HG03139 (cell line): ENCODE results near the gene IL17REL.

Experiments used
- ATAC-seq: cut with Tn5 transposase; IDR thresholded peaks from one replicate; pipeline ENCODE4 v1.9.1; 2021; ENCODE audit not compliant: unreplicated experiment

The IL17REL gene

GRCh38 chr22:50008151-50009040, 4.2 kb downstream of the IL17REL start:
- no peak for ATAC-seq

- no peak for ATAC-seq
Measured at GRCh38 chr22:50007057-50007511, 5.5 kb downstream of the IL17REL start.

- no peak for ATAC-seq
Measured at GRCh38 chr22:50004918-50005317, 7.6 kb downstream of the IL17REL start.

GRCh38 chr22:50002791-50003190, 9.8 kb downstream of the IL17REL start:
- no peak for ATAC-seq

- ATAC-seq = no peak
Measured at GRCh38 chr22:50001388-50002231, 11.0 kb downstream of the IL17REL start.

- no peak for ATAC-seq
Measured at GRCh38 chr22:50000587-50001387, 11.8 kb downstream of the IL17REL start.

GRCh38 chr22:49999946-50000586, 12.5 kb downstream of the IL17REL start:
- no peak for ATAC-seq

- no peak for ATAC-seq
Measured at GRCh38 chr22:49999063-49999945, 13.3 kb downstream of the IL17REL start.

- ATAC-seq = no peak
Measured at GRCh38 chr22:49998718-49999062, 13.9 kb downstream of the IL17REL start.

GRCh38 chr22:49997932-49998717, 14.4 kb downstream of the IL17REL start:
- no peak for ATAC-seq

- no peak for ATAC-seq
Measured at GRCh38 chr22:49997251-49997599, 15.3 kb downstream of the IL17REL start.

- no peak for ATAC-seq
Measured at GRCh38 chr22:49996518-49997250, 15.9 kb downstream of the IL17REL start.

GRCh38 chr22:49996119-49996517, 16.4 kb downstream of the IL17REL start:
- no peak for ATAC-seq

- no peak for ATAC-seq
Measured at GRCh38 chr22:49995361-49996118, 17.0 kb downstream of the IL17REL start.

GRCh38 chr22:49995041-49995360, 17.6 kb downstream of the IL17REL start:
- ATAC-seq = no peak

- no peak for ATAC-seq
Measured at GRCh38 chr22:49994361-49995040, 18.1 kb downstream of the IL17REL start.
